Measurements from ENCODE around the gene USP10. TPM values are rescaled to one million over a fixed set of nuclear protein-coding genes. Genes with fewer than 3 reads are reported as not detected.

USP10 gene
- polyA plus RNA-seq, 1 experiment = 55.1 TPM

DNA sequence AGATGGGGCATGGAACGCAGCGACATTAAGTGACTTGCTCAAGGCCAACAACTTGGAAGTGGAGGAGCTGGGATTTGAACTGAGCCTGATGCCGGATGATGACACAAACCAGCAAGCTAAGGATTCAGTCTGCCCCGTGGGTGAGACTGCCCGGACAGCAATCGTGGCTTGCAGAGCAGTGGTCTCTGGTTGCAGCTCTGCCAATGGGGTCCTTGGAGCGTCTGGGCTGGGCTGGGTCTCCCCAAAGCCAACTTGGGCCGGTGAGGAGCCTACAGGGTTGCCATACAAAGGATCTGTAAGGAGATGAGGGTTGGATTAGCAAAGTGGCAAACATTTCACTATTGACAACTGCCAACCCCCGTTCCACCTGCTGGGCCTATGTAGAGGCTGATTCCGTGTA is 117.4 kb downstream of the USP10 start:
- no peaks in the 10 kb centered on the region for H3K36me3 ChIP-seq (ENCODE audit: control insufficient read depth, insufficient read depth, low read length)
- H3K4me3 ChIP-seq (ENCODE audit: low read depth, low read length) = no peak overlapping the region
- H3K27me3 ChIP-seq (ENCODE audit: control insufficient read depth, insufficient read depth, low read length) = no peaks in the 10 kb centered on the region
- ChIA-PET CTCF (no interaction called here), POLR2A (no interaction called here)
- DNase-seq (ENCODE audit: low read depth) = no peak
- TF ChIP-seq, protein P1, sequence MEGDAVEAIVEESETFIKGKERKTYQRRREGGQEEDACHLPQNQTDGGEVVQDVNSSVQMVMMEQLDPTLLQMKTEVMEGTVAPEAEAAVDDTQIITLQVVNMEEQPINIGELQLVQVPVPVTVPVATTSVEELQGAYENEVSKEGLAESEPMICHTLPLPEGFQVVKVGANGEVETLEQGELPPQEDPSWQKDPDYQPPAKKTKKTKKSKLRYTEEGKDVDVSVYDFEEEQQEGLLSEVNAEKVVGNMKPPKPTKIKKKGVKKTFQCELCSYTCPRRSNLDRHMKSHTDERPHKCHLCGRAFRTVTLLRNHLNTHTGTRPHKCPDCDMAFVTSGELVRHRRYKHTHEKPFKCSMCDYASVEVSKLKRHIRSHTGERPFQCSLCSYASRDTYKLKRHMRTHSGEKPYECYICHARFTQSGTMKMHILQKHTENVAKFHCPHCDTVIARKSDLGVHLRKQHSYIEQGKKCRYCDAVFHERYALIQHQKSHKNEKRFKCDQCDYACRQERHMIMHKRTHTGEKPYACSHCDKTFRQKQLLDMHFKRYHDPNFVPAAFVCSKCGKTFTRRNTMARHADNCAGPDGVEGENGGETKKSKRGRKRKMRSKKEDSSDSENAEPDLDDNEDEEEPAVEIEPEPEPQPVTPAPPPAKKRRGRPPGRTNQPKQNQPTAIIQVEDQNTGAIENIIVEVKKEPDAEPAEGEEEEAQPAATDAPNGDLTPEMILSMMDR (IDR thresholded peaks at IDR 0.05; ENCODE audit: insufficient read depth, low read depth, low read length) = no peak

DNA sequence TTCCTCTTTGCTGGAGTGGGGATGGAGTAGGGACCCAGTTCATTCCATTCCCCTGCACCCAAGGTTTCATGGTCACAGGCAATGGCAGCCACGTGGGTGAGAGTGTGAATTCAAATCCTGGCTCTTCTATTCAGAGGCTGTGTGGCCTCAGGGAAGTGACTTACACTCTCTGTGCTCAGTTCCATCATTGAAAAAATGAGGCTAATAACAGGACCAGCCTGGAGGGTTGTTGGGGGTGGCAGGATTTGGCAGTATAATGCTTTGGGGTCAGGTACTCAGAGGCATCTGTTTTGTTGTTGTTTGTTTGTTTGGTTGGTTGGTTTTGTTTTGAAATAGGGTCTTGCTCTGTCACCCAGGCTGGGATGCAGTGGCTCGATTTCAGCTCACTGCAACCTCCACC is 117.8 kb downstream of the USP10 start:
- ChIA-PET POLR2A (no interaction called here), CTCF (no interaction called here)
- no peaks in the 10 kb centered on the region for H3K36me3 ChIP-seq (ENCODE audit: control insufficient read depth, insufficient read depth, low read length)
- H3K27me3 ChIP-seq (ENCODE audit: control insufficient read depth, insufficient read depth, low read length) = no peaks in the 10 kb centered on the region
- no peak overlapping the region for H3K4me3 ChIP-seq (ENCODE audit: low read depth, low read length)
- TF ChIP-seq, protein P1 (IDR thresholded peaks at IDR 0.05; ENCODE audit: insufficient read depth, low read depth, low read length) = no peak
- DNase-seq (ENCODE audit: low read depth) = no peak

DNA sequence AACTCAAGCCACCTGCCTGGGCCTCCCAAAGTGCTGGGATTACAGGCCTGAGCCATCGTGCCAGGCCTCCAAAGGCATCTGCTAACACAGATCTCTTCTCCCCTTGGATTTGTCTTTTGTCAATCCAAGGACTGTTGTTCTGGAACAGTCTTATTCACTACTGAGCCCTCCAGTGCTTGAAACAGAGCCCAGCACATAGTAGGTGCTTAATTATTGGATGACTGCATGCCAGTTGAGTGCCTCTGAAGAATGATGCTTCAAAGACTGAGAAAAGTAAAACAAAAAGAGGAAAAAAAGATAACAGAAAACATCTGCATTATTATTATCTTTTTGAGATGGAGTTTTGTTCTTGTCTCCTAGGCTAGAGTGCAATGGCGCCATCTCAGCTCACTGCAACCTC is 118.3 kb downstream of the USP10 start:
- DNase-seq (ENCODE audit: low read depth) = no peak
- ChIA-PET CTCF (no interaction called here), POLR2A (no interaction called here)
- Histone ChIP-seq H3K27me3 (ENCODE audit: control insufficient read depth, insufficient read depth, low read length) (no peaks in the 10 kb centered on the region), H3K36me3 (ENCODE audit: control insufficient read depth, insufficient read depth, low read length) (no peaks in the 10 kb centered on the region), H3K4me3 (ENCODE audit: low read depth, low read length) (no peak overlapping the region)
- TF ChIP-seq, protein P1 (IDR thresholded peaks at IDR 0.05; ENCODE audit: insufficient read depth, low read depth, low read length) = no peak

DNA sequence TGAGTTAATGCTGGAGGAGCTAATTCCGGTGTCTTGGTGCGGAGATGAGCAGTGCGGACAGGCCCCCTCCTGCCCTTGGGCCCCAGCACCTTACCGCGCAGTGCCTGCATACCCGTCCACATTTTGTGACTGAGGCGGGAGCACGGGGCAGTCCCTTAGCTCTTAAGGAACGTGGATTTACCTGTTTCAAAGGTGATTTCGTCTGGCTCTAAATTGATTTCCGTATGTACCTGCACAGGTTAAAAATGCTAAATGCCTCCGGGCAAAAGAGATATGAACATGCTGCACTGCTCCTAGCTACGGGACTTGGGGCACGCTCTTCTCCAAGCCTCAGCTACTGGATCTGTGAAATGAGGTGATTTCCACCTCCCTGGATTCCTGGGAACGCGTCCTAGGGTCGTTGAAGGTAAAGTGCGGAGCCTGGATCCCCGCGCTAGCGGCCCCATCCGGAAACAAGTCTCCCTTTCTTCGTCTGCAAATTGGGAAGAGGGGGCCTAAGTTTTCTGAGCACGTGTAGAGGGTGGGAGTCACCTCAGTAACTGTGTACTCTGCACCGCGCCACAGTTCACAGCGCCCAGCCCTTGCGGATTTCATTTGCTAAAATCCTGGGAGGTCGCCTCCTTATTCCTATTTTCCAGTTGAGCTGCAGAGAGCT is 119.3 kb downstream of the USP10 start:
- ChIA-PET POLR2A (interaction anchor here (0.5 to 1.6 kb wide), 7 partner anchors 13 to 260 kb away, joined by 3 to 7 read pairs (median 4); no protein-coding TSS in a partner anchor), CTCF (interaction anchor here (0.6 to 1.4 kb wide), 3 partner anchors 21 to 65 kb away, joined by 3 to 4 read pairs (median 3); no protein-coding TSS in a partner anchor)
- TF ChIP-seq, protein P1 (IDR thresholded peaks at IDR 0.05; ENCODE audit: insufficient read depth, low read depth, low read length) = no peak
- no peaks in the 10 kb centered on the region for H3K36me3 ChIP-seq (ENCODE audit: control insufficient read depth, insufficient read depth, low read length)
- H3K27me3 ChIP-seq (ENCODE audit: control insufficient read depth, insufficient read depth, low read length) = no peaks in the 10 kb centered on the region
- DNase-seq (ENCODE audit: low read depth) = no peak
- peak overlapping the region; percentile 13; the same call in 1 of the 2 replicates for H3K4me3 ChIP-seq (ENCODE audit: low read depth, low read length)

DNA sequence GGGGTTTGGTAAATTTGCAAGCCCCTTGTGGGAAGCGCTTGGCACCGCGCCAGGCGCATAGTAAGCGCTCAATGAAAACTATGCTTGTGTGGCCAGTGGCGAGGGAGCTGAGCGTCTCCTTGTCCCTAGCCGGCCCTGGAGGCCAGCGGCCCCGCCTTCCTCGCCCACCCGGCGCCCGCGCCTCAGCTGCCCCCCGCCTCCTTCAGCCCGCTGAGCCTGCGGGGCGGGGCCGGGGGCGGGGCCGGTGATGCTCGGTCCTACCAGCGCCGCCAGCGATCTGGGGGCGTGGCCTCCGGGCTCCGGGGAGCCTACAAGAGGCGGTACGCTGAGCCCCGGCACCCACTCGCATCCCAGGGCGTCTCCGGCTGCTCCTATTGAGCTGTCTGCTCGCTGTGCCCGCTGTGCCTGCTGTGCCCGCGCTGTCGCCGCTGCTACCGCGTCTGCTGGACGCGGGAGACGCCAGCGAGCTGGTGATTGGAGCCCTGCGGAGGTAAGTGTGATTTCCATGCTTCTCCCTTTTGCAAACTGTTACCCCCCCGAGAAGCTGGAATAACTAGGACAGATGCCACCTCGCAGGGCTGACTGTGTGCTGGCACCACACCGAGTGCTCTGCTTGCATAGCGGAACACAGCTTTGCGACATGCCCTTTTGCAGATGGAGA is 120.0 kb downstream of the USP10 start, which contains the start of gene CRISPLD2:
TSS of gene CRISPLD2 (plus strand) at position 342 of the 661 bp plus-strand sequence. CDS start 18,511 bp downstream, outside the sequence.
- POLR2A ChIA-PET = interaction anchor here (0.5 to 1.6 kb wide), 8 partner anchors 9 to 259 kb away, joined by 3 to 7 read pairs (median 4); no protein-coding TSS in a partner anchor
- Histone ChIP-seq H3K27me3 (ENCODE audit: control insufficient read depth, insufficient read depth, low read length) (no peaks in the 10 kb centered on the region), H3K36me3 (ENCODE audit: control insufficient read depth, insufficient read depth, low read length) (0 out of 2 replicates have a peak, but pooled peaks cover 1% of the 10 kb centered on the region), H3K4me3 (ENCODE audit: low read depth, low read length) (peak within 1 kb of the TSS; percentile 79)
- no peak for DNase-seq (ENCODE audit: low read depth)
- TF ChIP-seq, protein P1 (IDR thresholded peaks at IDR 0.05; ENCODE audit: insufficient read depth, low read depth, low read length) = no peak
- CTCF ChIA-PET = interaction anchor here (0.6 to 1.4 kb wide), 7 partner anchors 9 to 132 kb away, joined by 3 to 4 read pairs (median 3); no protein-coding TSS in a partner anchor
